Right cardiac atrium (tissue), 5 donors: ENCODE measurements around the gene KRTAP5-3. TPM values are rescaled to one million over a fixed set of nuclear protein-coding genes. Genes with fewer than 3 reads are reported as not detected.
"Not testable (repeated sequence)": the region's sequence is repeated elsewhere in the genome, so short reads cannot be mapped to it uniquely, and the experiment has no call there.

ENCODE experiments used
- ATAC-seq, 2 donors: fragments of 200-7000 bp; cut with Tn5 transposase; one replicate each; pipeline versions ENCODE4 v1.8.0 to v1.9.1; 2020; ENCODE audit warnings: moderate library complexity in 2 of 2, mild to moderate bottlenecking in 1 of 2
- DNase-seq, 3 donors: peaks; one replicate each; pipeline ENCODE4 v3.0.0-alpha.2; 2020
- H3K27ac ChIP-seq: one replicate; pipeline ENCODE4 v1.5.1; 2013; ENCODE audit warnings: mild to moderate bottlenecking, low read length, control low read depth, moderate library complexity
- H3K27me3 ChIP-seq: one replicate; pipeline ENCODE4 v1.6.1; 2013; ENCODE audit not compliant: control insufficient read depth, insufficient read depth
- H3K4me1 ChIP-seq: one replicate; pipeline ENCODE4 v1.6.1; 2013; ENCODE audit warnings: low read length; ENCODE audit not compliant: control insufficient read depth, insufficient read depth
- H3K4me3 ChIP-seq: one replicate; pipeline ENCODE4 v1.5.1; 2013; ENCODE audit warnings: low read length, control low read depth
- H3K9me3 ChIP-seq: one replicate; pipeline ENCODE4 v1.6.1; 2013; ENCODE audit warnings: low read length; ENCODE audit not compliant: control insufficient read depth
- WGBS: extraction: QIAGEN DNeasy Blood & Tissue Kit; methylation state at CpG from one replicate; pipeline ENCODE4 v1.1.7; 2013; 5-methylcytosine and 5-hydroxymethylcytosine counted together
- intact Hi-C, 4 donors: fragments of 100-400 bp; cut with DNase I; formaldehyde crosslinking; loops; one replicate each; pipeline versions ENCODE4 v1.11.0 to v1.14.0; 2022 to 2023
- polyA plus RNA-seq: library from polyadenylated mRNA; stranded (reverse); fragments of 200-250 nt; gene quantifications from one replicate; pipeline ENCODE4 v1.2.3, GENCODE V29; 2013
- total RNA-seq, 4 donors: library from RNA; stranded (reverse); fragmentation: NEBNext Ultra II Directional; extraction: Animal tissue kit (Norgen Biotek cat#: 25700); gene quantifications; one replicate each; pipeline ENCODE4 v1.2.1, GENCODE V29; 2021
- donor health status: healthy with polysubstance abuse.
- donor health status: DM: no; HTN: yes; CAD: no.
- donor health status: DM: no; HTN: no; CAD: no.
- donor health status: DM: no; HTN: yes; CAD: no; lungs with severe emphysema.
- donor health status: DM: yes; HTN: yes; CAD: no.

Gene KRTAP5-3
- total and polyA plus RNA-seq, 5 donors, result not detected

- WGBS, result 48% methylated on average over 5 of the region's 5 CpGs
- H3K27me3 ChIP-seq, H3K9me3 ChIP-seq, H3K4me1 ChIP-seq, H3K4me3 ChIP-seq, intact Hi-C loops, H3K27ac ChIP-seq, ATAC-seq, DNase-seq: not testable (repeated sequence)
These were observed 362 bp downstream of the KRTAP5-3 start for GRCh38 chr11:1607901-1608300.

GRCh38 chr11:1607156-1607845 is 962 bp downstream of the KRTAP5-3 start:
- intact Hi-C loops, H3K27ac ChIP-seq, H3K4me3 ChIP-seq, DNase-seq, H3K4me1 ChIP-seq, H3K27me3 ChIP-seq, H3K9me3 ChIP-seq, ATAC-seq: not testable (repeated sequence)
- 36% methylated on average over 18 of the region's 18 CpGs for WGBS

- ATAC-seq, H3K4me3 ChIP-seq, H3K9me3 ChIP-seq, intact Hi-C loops, H3K27ac ChIP-seq, H3K4me1 ChIP-seq, H3K27me3 ChIP-seq, DNase-seq: not testable (repeated sequence)
- 83% methylated on average over 13 of the region's 13 CpGs for WGBS
These were observed 2.3 kb downstream of the KRTAP5-3 start for GRCh38 chr11:1605923-1606322.

- H3K4me3 ChIP-seq, result no peak overlapping the region
These were observed 3.6 kb downstream of the KRTAP5-3 start for GRCh38 chr11:1604711-1605110.

GRCh38 chr11:1604181-1604580 is 4.1 kb downstream of the KRTAP5-3 start:
- DNase-seq (no peak), ATAC-seq (peak in 1 of 2 donors; percentile 44)
- 92% methylated on average over 11 of the region's 11 CpGs for WGBS
- intact Hi-C loops, result no loop called here
- H3K4me1 ChIP-seq, result no peaks in the 10 kb centered on the region
- no peaks in the 10 kb centered on the region for H3K9me3 ChIP-seq
- H3K4me3 ChIP-seq, result no peak overlapping the region
- no peaks in the 10 kb centered on the region for H3K27me3 ChIP-seq
- no peak overlapping the region for H3K27ac ChIP-seq

More at GRCh38 chr11:1604711-1605110, 3.6 kb downstream of the KRTAP5-3 start:
- no peaks in the 10 kb centered on the region for H3K9me3 ChIP-seq
- no peaks in the 10 kb centered on the region for H3K27me3 ChIP-seq
- DNase-seq (no peak), ATAC-seq (no peak)
- WGBS, result 78% methylated on average over 7 of the region's 7 CpGs
- no peak overlapping the region for H3K27ac ChIP-seq
- H3K4me1 ChIP-seq, result no peaks in the 10 kb centered on the region
- intact Hi-C loops, result no loop called here

GRCh38 chr11:1603629-1604028 is 4.6 kb downstream of the KRTAP5-3 start:
- Histone ChIP-seq H3K27ac (no peak overlapping the region), H3K27me3 (no peaks in the 10 kb centered on the region), H3K9me3 (no peaks in the 10 kb centered on the region), H3K4me1 (no peaks in the 10 kb centered on the region), H3K4me3 (no peak overlapping the region)
- ATAC-seq (no peak), DNase-seq (no peak)
- 91% methylated on average over 1 of the region's 1 CpG for WGBS
- intact Hi-C loops, result no loop called here

- 52% methylated on average over 3 of the region's 3 CpGs for WGBS
- H3K9me3 ChIP-seq, intact Hi-C loops, H3K4me1 ChIP-seq, DNase-seq, ATAC-seq, H3K27me3 ChIP-seq, H3K27ac ChIP-seq, H3K4me3 ChIP-seq: not testable (repeated sequence)
These were observed 6.6 kb downstream of the KRTAP5-3 start for GRCh38 chr11:1601663-1602062.

GRCh38 chr11:1600626-1601025 is 7.6 kb downstream of the KRTAP5-3 start:
- no peak overlapping the region for H3K27ac ChIP-seq
- intact Hi-C loops, result no loop called here
- WGBS, result 77% methylated on average over 5 of the region's 5 CpGs
- H3K4me3 ChIP-seq, result no peak overlapping the region
- ATAC-seq (no peak), DNase-seq (no peak)
- H3K27me3 ChIP-seq, result no peaks in the 10 kb centered on the region
- no peaks in the 10 kb centered on the region for H3K4me1 ChIP-seq
- H3K9me3 ChIP-seq, result no peaks in the 10 kb centered on the region

- intact Hi-C loops, result no loop called here
- DNase-seq (no peak), ATAC-seq (no peak)
- no peaks in the 10 kb centered on the region for H3K27me3 ChIP-seq
- no peak overlapping the region for H3K4me3 ChIP-seq
- no peak overlapping the region for H3K27ac ChIP-seq
- no peaks in the 10 kb centered on the region for H3K4me1 ChIP-seq
- WGBS, result 67% methylated on average over 6 of the region's 6 CpGs
- no peaks in the 10 kb centered on the region for H3K9me3 ChIP-seq
These were observed 9.4 kb downstream of the KRTAP5-3 start for GRCh38 chr11:1598816-1599215.

- DNase-seq, ATAC-seq, H3K4me3 ChIP-seq, intact Hi-C loops, H3K4me1 ChIP-seq, H3K27ac ChIP-seq, H3K9me3 ChIP-seq, H3K27me3 ChIP-seq: not testable (repeated sequence)
- WGBS, result 81% methylated on average over 3 of the region's 3 CpGs
These were observed 9.9 kb downstream of the KRTAP5-3 start for GRCh38 chr11:1598406-1598805.

GRCh38 chr11:1597994-1598380 is 10.3 kb downstream of the KRTAP5-3 start, which contains the start of gene KRTAP5-2:
KRTAP5-2 (minus strand) TSS chr11:1598294; CDS start chr11:1598250, 44 bp downstream.
- Histone ChIP-seq H3K4me3 (no peak within 1 kb of the TSS), H3K4me1 (no peaks in the 10 kb centered on the region), H3K27me3 (no peaks in the 10 kb centered on the region), H3K27ac (no peak within 1 kb of the TSS), H3K9me3 (no peaks in the 10 kb centered on the region)
- WGBS, result 64% methylated on average over 4 of the region's 4 CpGs
- no peak for ATAC-seq
- no peak for DNase-seq
- intact Hi-C loops, result no loop called here
